H54 (cell line): ENCODE measurements around the gene SRPK3.
"Not testable (repeated sequence)": the region's sequence is repeated elsewhere in the genome, so short reads cannot be mapped to it uniquely, and the experiment has no call there.

Source experiments
- DNase-seq: peaks from one replicate; pipeline ENCODE4 v3.0.0; 2011; ENCODE audit warnings: low spot score, mixed read lengths; ENCODE audit not compliant: insufficient read length
- FAIRE-seq: peaks from 3 replicates; lab custom pipeline; 2011; peaks lifted over from hg19 to GRCh38; lab: Jason Lieb, UNC
- POLR2A ChIP-seq: IDR thresholded peaks from 2 replicates; pipeline ENCODE4 v1.6.1; 2011; ENCODE audit warnings: low read depth, mild to moderate bottlenecking, low read length

The SRPK3 gene

DNA sequence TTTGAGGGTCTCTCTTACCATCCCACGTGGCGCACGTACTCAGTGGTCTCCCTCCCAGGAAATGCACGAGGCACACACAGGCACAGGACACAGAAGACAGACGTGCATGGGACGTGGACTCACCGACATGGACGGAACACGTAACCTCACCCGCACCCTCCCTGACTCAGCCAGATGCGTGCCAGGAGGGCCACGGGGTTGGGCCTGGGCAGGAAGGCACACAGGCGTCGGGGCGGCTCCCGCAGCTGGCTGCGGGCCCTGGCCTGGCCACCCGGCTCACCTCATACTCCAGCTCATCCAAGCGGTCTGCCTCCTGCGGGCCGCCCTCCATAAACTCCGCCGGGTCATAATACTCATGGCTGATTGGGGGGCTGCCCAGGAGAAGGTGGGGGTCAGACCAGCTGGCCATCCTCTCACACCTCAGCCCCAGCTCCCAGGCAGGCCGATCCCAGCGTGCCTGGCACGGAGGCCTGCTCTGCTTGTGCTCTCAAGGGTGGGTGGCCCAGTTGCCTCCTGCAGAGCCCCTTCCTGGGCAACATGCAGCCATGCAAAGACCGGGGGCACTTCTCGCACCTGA lies 26.2 kb downstream of the SRPK3 start:
- DNase-seq (no peak), FAIRE-seq (no peak)
- no peak for TF ChIP-seq POLR2A

DNA sequence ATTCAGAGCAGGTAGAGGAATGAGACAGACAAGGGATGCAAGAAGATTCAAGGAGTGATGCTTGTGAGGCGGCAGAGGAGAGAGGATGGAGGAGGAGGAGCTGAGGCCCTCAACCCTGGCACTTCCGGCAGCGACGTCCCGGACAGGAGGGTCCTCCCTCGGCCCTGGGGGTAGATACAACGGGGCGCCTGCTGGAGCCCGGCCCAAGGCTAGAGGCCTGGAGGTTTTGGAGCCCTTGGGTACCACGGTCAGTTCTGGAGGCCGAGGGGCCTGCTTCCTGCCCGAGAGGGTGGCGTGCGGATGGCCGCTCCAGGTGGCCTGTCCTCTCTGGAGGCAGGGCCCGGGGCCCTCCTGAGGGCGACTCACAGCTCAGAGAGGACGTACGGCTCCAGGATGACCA lies 27.1 kb downstream of the SRPK3 start:
- TF ChIP-seq POLR2A, result no peak
- FAIRE-seq, result no peak
- DNase-seq, result no peak

DNA sequence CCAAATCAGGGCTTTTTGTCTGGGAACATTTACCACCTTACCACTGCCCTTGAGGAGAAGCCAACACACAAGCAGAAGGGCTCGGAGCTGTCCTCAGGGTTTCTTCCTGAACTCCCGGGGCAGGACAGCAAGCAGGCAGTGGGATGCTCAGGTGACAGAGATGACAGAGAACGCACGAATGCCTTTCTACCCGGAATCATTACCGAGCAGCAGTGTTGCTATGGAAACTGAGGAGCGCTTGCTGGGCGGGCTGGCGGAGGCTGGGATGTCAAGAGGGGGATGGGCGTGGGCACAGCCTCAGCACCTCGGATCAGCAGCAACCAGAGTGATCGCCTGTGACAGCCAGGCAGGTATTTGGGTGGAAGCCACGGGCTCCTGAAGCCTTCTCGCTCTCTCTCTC lies 31.4 kb downstream of the SRPK3 start:
- TF ChIP-seq POLR2A, result no peak
- FAIRE-seq (no peak), DNase-seq (no peak)

GRCh38 chrX:153813161-153813560 lies 32.3 kb downstream of the SRPK3 start:
- DNase-seq (no peak), FAIRE-seq (no peak)
- TF ChIP-seq POLR2A, result no peak

GRCh38 chrX:153814591-153815315 lies 33.9 kb downstream of the SRPK3 start:
- no peak for DNase-seq
- FAIRE-seq, result no peak
- TF ChIP-seq POLR2A, result no peak

- TF ChIP-seq POLR2A, result no peak
- FAIRE-seq (no peak), DNase-seq (no peak)
These were observed 36.2 kb downstream of the SRPK3 start for GRCh38 chrX:153816831-153817690.

DNA sequence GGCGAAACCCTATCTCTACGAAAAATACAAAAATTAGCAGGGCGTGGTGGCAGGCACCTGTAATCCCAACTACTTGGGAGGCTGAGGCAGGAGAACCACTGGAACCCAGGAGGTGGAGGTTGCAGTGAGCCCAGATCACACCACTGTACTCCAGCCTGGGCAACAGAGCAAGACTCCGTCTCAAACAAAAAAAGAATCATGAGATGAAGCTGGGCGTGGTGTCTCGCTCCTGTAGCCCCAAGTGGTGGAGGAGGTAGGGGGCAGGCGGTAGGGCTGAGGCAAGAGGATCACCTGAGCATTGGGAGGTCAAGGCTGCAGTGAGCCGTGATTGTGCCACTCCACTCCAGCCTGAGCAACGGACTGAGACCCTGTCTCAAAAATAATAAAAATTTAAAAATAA lies 37.2 kb downstream of the SRPK3 start:
- FAIRE-seq, DNase-seq: not testable (repeated sequence)

DNA sequence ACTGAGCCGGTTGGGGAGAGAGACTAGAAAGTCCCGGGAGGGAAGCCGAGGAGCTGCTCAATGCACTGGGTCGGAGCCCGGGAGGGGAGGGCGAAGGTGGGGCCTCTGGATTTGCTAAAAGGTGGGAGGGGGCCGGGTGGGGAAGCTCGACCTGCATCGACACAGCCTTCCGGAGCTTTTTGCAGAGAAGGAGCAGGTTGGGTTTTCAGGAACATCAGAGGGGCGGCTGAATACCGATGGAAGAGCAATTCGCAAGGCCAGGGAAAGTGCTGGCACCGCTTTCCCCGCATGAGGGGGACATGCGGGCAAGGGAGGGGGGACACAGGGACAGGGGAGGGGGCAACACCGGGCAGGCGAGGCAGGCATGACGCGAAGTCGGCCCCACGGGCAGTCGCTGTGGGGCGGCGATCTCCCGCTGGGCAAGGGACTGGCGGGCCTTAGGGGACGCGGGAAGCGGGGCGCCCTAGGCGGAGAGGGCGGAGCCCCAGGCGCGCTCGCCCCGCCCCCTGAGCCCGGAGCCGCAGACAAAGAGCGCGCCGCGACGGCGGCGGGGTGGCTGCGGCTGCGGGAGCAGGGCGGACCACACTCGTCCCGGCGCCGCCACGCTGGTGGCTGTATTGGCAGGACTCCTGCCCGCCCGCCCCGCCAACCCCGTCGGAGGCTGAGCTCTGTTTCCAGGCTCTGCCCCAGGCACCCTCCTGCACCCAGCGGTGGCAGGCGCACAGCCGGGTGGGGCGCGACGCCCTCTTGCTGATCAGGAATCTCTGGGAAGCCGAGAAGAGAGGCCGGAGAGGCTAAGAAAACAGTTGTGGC lies 37.9 kb downstream of the SRPK3 start:
- peak; percentile 77 for DNase-seq
- FAIRE-seq, result no peak
- peak; percentile 47 for TF ChIP-seq POLR2A

DNA sequence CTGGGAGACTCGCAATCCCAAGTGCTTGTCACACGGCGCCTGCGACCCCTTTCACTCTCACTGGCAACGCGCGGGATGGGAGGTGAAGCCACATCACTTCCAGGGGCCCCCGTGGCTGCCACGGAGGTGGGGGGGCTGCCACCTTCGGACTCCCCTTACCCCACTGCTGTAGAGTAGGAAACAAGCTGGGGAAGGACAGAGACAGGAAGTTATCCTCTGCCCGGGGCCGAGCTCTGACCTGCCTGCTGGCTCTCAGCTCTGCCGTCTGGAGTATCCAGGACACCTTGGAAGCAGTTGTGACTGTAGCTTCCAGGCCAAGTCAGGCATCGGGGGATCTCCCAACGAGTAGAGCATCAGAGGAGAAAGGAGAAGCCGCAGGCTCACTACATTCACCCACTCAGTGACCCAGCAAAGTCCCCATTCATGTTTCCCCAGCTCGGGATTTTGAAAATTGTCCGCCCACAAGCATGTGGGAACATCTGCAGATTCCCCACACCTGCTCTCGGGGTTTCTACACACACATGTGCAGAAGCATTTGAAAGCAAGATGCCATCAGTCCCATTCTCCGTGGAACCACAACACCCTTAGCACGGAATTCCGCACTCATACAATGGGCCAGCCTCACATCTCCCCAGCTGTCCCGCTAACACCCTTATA lies 38.7 kb downstream of the SRPK3 start:
- no peak for FAIRE-seq
- TF ChIP-seq POLR2A, result no peak
- DNase-seq, result no peak

- TF ChIP-seq POLR2A, result no peak
- no peak for DNase-seq
- no peak for FAIRE-seq
These were observed 39.8 kb downstream of the SRPK3 start for GRCh38 chrX:153820601-153821000.

DNA sequence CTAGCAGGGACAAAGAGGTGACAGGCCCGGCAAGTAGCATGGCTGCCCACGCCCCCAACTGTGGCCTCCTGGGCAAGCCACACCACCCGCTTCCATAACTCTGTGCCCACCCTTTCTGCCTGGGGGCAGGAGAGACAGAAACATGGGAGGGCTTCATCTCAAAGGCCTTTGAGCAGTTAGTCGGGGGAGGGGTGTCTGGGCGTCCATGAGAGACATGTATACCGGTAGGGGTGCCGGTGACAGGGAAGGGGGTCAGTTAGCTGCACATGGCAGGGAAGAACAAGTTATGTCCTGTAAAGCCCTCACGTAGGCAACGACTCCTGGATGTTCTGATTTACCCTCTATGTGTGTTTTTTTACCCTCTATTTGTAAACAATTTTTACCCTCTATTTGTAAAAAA lies 40.2 kb downstream of the SRPK3 start:
- no peak for TF ChIP-seq POLR2A
- DNase-seq (no peak), FAIRE-seq (no peak)

GRCh38 chrX:153824348-153824747 lies 43.5 kb downstream of the SRPK3 start:
- no peak for DNase-seq

GRCh38 chrX:153825042-153825441 lies 44.2 kb downstream of the SRPK3 start:
- DNase-seq, result no peak
- no peak for TF ChIP-seq POLR2A
- FAIRE-seq, result no peak

More at GRCh38 chrX:153824348-153824747, 43.5 kb downstream of the SRPK3 start:
- no peak for FAIRE-seq
- no peak for TF ChIP-seq POLR2A
